LNCAP (cell line): ENCODE results near the gene REPS2.

Source experiments
- TF ChIP-seq, protein P1 (sequence below): fragments of 450-650 bp; IDR thresholded peaks from 2 replicates; pipeline ENCODE4 v1.5.1; 2017; ENCODE audit warnings: mild to moderate bottlenecking

The REPS2 gene

DNA sequence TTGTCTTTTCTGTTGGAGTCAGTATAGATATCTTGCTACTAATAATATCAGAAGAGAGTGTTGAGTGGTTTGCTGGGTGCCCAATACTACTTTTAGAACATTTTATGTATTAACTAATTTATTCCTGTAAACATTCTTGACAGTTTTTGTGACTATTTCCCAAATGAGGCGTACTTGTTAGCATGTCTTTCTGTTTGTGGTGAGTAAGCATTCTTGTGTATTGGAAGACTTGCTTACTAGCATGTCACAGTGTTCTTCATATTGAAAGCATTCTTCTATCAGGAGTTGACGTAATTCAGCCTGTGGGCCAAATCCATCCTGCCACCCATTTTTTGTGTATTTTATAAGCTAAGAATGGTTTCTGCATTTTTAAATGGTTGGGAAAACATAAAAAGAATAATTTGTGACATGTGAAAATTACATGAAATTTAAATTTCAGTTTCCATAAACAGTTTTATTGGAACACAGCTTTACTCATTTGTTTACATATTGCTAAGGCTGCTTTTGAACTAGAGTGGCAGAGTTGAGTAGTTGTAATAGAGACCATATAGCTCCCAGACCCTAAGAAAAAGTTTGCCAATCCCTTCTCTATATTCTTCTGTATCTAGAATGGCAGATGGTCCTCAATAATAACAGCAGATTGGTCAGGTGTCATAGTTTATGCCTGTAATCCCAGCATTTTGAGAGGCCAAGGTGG is 20.4 kb downstream of the REPS2 start:
- TF ChIP-seq, protein P1, sequence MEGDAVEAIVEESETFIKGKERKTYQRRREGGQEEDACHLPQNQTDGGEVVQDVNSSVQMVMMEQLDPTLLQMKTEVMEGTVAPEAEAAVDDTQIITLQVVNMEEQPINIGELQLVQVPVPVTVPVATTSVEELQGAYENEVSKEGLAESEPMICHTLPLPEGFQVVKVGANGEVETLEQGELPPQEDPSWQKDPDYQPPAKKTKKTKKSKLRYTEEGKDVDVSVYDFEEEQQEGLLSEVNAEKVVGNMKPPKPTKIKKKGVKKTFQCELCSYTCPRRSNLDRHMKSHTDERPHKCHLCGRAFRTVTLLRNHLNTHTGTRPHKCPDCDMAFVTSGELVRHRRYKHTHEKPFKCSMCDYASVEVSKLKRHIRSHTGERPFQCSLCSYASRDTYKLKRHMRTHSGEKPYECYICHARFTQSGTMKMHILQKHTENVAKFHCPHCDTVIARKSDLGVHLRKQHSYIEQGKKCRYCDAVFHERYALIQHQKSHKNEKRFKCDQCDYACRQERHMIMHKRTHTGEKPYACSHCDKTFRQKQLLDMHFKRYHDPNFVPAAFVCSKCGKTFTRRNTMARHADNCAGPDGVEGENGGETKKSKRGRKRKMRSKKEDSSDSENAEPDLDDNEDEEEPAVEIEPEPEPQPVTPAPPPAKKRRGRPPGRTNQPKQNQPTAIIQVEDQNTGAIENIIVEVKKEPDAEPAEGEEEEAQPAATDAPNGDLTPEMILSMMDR, result no peak

DNA sequence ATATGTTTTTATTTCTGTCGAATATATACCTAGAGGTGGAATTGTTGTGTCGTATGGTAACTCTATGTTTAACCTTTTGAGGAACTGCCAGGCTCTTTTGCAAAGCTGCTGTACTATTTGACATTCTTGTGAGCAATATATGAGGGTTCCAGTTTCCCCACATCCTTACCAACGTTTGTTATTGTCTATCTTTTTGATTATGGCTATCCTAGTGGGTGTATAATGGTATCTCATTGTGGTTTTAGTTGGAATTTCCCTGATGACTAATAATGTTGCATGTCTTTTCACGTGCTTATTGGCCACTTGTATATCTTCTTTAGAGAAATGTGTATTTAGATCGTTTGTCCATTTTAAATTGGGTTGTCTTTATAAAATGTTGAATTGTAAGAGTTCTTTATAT is 24.5 kb downstream of the REPS2 start:
- TF ChIP-seq, protein P1, result no peak

DNA sequence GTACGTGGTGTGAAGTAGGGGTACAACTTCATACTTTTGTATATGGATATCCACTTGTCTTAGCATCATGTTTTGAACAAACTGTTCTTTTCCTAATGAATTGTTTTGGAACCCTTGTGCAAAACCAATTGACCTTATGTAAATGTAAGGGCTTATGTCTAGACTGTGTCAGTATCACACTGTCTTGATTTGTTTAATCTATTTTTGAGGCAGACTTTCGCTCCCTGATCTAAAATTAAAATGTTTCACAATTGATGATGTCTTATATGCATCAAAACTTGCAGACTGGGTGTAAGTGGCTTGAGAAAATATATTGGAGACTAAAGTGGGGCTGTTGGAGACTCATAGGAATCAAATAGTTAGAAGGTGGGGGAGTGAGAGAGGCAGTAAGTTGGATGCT is 25.2 kb downstream of the REPS2 start:
- TF ChIP-seq, protein P1, result no peak

DNA sequence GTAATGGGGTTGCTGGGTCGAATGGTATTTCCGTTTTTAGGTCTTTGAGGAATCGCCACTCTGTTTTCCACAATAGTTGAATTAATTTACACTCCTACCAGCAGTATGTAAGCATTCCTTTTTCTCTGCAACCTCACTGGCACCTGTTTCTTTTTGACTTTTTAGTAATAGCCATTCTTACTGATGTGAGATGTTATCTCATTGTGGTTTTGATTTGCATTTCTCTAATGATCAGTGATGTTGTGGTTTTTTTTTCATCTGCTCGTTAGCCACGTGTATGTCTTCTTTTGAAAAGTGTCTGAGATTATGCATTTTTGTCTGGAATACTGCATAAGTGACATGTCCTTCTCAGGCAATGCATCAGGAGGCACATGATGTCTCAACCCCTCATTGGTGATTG is 28.8 kb downstream of the REPS2 start:
- TF ChIP-seq, protein P1, result no peak

DNA sequence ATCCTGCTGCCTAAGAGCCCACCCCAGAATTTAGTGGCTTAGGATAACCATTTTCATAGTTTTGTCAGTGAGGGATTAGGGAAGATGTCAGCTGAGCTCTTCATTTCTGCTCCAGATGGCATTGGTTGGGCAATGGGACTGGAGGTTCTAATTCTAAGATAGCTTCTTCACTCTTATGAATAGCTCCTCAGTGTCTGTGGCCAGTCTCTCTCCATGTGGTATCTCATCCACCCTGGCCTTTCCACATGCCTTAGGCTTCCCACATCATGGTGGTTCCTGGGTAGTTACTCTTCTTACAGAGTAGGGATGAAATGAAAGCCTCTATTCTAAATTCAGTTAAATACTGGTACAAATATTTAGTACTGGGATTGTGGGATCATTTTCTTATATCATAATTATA is 31.3 kb downstream of the REPS2 start:
- TF ChIP-seq, protein P1, result no peak

DNA sequence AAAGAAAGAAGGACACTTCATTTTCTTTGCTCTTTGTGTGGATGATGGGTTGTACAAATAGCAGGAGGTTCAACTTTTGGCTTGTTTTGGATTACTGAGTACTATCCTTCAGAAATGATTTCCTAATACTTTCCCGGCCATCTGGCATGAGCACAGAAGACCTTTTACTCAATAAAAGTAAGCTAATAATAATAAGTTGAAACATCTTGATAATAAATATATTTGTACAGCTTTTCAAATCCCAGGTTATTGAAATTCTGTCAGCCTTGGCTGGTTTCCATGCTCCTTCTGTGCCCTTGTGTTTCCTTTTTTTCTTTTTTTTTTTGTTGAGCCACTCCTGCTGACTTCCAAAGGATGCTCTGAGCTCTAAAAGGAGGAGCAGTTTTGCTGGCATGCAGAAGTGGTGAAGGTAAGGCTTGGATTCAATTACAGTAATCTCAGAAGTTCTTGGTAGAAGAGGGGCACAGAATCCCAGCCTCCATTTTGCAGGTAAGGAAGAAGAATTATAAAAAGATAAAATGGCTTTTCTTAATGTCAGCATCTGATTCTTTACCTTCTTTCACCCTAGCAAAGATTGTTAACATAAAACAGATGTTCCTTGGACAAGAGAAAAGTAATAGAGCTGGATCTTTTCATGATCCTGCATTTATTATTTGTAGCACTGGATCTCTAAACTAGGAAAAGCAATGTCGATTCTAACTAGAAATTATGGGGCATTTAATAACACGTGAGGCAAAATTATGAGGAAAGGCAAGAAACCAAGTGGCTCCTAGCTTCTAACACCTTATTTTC is 31.9 kb downstream of the REPS2 start:
- TF ChIP-seq, protein P1, result no peak

DNA sequence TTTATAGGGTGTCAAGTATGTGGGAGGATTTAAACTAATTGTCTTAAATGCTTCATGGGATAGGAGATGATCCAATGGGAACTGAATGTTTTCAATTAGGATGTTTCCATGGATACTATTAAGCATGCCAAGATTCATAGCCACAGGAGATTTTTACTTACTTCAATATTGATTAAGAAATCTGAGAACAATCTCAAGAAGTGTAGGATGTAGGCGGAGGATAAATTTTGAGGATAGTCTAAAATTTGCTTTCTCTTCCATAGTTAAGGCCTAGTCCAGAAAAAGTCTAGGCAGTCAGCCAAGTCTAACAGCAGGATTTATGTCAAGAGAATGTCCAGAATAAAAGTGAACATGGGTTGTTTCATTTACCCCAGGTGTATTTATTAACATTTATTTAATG is 32.8 kb downstream of the REPS2 start:
- TF ChIP-seq, protein P1, result no peak
